Hematopoietic multipotent progenitor cell treated with erythropoietin and hydrocortisone succinate and interleukin-3 and kit ligand, for 8 days (in vitro differentiated cells): ENCODE data around the gene ASZ1.
A peak's percentile ranks its signal among the peaks of the same experiment; 100 is the strongest.
"Not testable (repeated sequence)": the region's sequence is repeated elsewhere in the genome, so short reads cannot be mapped to it uniquely, and the experiment has no call there.

ENCODE experiments used
- DNase-seq: peaks from one replicate; pipeline ENCODE4 v3.0.0-alpha.2; 2015

The ASZ1 gene, protein sequence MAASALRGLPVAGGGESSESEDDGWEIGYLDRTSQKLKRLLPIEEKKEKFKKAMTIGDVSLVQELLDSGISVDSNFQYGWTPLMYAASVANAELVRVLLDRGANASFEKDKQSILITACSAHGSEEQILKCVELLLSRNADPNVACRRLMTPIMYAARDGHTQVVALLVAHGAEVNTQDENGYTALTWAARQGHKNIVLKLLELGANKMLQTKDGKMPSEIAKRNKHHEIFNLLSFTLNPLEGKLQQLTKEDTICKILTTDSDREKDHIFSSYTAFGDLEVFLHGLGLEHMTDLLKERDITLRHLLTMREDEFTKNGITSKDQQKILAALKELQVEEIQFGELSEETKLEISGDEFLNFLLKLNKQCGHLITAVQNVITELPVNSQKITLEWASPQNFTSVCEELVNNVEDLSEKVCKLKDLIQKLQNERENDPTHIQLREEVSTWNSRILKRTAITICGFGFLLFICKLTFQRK

GRCh38 chr7:117427258-117427701 lies at the start of gene ASZ1:
TSS of gene ASZ1 (minus strand) at chr7:117427493. CDS start at chr7:117427460, 33 bp downstream.
- no peak for DNase-seq

- no peak for DNase-seq
Observed at GRCh38 chr7:117476557-117477215, 49.4 kb upstream of the ASZ1 start.

- DNase-seq: no peak
Observed at GRCh38 chr7:117472335-117472734, 45.0 kb upstream of the ASZ1 start.

DNA sequence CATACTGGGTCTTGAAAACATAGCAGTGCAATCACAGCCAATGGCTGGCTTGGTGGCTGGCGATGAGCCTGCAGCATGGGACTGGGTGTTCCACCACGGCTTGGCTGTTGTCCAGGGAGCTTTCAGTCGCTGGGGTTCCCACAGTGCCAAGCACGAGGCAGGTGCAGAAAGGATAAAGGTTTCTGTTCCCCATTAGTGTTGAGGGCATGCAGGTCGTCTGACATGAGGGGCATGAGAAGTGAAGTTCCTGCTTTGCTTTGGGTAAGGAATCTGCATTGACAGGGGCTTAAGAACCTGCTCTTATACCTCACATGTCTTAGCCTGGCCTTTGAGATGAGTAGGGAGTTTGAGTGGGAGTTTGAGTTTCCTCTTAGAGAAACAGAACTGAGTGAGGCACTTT lies 43.5 kb upstream of the ASZ1 start:
- DNase-seq: no peak

DNA sequence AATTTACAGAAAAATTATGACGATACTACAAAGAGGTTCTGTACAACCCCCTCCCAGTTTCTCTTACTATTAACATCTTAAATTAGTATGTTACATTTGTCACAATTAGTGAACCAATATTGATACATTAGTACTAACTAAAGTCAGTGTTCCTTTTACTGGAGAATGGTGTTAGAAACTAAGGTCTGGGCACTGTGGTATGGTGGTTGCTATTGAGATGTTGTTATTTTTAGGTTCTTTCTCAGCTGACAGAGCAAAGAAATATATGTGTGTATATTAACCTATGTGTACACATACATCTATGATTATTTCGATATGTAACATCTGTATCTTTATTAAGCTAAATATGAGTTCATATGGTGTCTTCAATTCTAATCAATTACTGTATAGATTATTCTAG lies 40.9 kb upstream of the ASZ1 start:
- no peak for DNase-seq

GRCh38 chr7:117460815-117461214 lies 33.5 kb upstream of the ASZ1 start:
- not testable (repeated sequence) for DNase-seq

DNA sequence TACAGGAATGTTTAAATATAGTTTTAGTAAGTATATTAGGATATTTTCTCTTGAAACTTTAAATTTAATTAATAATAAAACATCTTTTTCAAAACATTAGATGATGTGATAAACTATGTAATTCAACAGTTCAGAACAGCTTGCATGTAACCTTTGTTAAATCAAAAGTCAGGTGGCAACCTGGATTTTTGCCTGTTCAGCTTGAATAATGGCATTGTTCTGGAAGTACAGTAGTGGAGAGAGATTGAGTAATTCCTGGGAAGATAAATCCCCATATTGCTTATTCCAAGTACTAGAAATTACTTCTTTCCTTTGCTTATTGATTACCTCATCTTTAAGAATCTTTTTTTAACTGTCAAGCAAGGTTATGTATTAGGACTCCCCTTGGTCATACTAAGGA lies 32.4 kb upstream of the ASZ1 start:
- no peak for DNase-seq

DNA sequence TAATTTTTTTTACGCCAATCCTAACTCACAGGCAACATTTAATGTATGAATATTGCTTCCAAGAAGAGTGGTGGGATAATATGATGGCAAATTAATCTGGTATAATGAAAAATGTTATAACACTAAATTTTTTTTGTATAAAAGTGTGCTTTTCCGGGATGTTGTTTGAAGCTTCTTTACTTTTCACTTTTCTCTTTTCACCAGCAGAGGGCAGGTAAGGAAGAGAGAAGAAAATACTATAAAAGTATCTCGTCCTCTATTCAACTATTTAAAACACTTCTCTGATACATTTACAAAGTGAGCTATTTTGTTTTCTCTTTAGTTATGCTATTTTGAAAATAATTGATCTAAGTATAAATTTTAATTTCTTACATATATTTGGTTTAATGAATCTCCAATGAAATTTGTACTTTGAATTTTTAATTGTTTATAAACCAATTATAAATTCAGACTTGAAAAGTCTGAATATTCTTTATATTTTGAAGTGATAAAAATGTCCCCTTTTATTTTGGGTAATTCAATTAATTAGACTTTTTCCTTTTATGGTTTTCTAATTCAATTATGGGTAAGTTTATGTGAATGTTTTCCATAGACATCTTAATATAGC lies 31.8 kb upstream of the ASZ1 start:
- peak; percentile 50 for DNase-seq

DNA sequence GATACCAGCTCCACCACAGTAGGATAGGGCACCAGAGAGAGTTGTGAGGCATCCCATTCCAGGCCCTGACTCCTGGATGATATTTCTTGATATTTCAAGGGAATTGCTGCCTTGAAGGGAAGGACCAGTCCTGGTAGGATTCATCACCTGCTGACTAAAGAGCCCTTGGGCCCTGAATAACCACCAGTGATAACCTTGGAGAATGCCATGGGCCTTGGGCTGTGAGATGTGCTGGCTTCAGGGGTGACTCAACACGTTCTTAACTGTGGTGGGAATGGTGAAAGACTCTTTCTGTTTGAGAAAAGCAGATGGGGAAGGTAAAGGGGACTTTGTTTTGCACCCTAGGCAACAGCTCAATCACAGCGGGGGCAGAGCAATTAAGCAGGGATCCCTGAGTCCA lies 21.4 kb upstream of the ASZ1 start:
- DNase-seq: no peak

DNA sequence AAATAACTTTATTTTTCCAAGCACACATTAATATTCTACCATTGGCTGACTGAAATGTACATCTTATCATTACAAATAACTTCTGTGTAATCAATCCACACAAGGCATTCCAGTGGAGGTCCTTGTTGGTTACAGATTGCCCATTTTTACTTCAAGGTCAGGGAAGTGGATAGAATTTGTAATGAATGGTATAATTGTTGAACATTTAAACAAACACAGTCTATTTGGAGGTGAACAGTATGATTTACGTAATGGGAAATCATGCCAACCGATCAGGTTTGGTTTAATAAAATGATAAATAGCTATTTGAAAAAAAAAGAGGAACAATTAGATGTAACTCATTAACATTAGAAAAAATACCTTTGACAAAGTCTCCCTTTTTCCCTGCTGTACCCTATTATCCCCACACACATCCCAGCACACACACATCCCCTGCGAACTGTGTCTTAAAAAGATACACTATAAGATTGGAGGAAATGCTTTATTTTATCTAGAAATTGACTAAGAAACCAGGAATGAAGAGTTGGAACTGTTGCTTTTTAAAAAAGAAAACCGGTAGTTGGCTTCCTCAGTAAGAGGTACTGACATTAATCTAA lies 19.0 kb upstream of the ASZ1 start:
- no peak for DNase-seq

DNA sequence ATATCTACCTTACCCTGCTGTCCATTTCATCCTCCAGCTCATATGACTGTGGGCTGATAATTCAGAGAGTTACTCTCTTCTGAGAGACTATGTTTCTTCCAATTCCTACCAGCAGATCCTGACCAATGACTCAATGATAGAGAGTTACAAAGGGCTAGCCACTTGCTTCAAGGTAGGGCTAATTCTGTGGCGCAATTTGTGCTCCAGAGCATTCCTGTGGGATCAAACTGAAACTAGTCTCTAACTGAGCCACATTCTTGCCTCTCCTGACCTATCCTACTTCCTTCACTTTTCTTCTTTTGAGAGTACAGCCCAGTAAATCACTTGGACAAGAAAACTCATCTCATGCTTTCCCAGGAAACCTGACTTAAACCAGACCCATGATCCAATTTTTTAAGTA lies 17.9 kb upstream of the ASZ1 start:
- no peak for DNase-seq

- no peak for DNase-seq
Observed at GRCh38 chr7:117444646-117445045, 17.4 kb upstream of the ASZ1 start.

DNA sequence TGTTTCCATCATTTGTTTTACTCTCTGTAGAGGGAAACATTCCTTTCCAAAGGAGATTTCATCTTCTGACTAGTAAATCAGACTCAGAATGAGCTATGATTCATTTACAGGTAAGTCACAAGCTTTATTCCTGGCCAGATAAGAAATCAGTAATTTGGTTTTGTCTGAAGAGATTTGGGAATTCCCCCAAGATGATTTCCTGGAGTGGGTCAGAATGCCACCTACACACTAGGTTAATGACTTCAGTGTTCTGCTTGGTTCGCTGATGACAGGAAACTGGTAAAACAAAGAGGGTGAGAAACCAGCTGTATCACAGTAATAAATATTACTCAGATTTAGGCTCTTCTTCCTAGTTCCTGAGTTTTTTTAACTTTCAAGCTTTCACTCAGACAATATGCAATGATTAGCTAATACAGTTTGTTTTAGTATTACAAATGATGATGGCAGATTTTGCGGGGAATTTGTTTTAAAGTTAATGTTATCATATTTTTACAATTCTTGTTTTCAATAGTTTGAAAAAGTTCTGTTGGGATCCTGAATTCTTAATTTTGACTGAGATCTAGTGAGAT lies 8.3 kb upstream of the ASZ1 start:
- no peak for DNase-seq

- no peak for DNase-seq
Observed at GRCh38 chr7:117424090-117424829, 3.0 kb downstream of the ASZ1 start.

GRCh38 chr7:117414591-117414990 lies 12.7 kb downstream of the ASZ1 start:
- DNase-seq: not testable (repeated sequence)

GRCh38 chr7:117412946-117413559 lies 14.2 kb downstream of the ASZ1 start:
- DNase-seq: no peak

DNA sequence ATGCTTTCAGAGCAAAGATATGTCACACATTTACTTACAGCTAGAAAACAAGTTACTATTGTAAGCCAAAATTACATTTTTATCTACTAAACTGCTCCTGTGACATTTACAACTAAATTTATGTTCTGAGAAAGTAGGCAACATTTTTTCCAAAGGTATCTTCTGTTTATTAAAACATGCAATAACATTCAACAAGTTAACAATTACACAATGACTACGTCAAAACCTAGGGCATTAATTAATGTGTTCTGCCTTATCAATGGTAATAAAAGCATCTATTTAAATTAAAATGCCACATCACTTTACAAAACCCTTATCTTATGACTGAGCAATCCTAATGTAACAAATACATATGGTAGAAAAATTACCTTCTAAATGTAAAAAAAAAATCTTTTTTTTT lies 14.9 kb downstream of the ASZ1 start:
- no peak for DNase-seq

DNA sequence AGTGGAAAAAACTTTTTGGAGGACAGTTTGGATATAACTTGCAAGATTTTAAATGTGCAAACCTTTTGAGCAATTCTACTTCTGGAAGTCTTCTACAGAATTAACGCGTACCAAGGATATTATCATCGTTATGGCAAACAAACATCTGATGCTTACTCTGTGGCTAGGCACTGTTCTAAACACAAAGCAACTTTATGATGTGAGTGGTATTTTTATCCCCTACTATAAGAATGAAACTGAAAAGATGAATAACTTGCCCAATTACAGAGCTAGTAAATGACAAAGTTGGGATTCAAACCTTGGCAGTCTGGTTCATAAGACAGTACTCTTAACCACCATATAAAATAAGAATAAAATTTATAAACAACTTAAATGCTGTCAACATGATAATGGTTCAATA lies 15.8 kb downstream of the ASZ1 start:
- DNase-seq: no peak

DNA sequence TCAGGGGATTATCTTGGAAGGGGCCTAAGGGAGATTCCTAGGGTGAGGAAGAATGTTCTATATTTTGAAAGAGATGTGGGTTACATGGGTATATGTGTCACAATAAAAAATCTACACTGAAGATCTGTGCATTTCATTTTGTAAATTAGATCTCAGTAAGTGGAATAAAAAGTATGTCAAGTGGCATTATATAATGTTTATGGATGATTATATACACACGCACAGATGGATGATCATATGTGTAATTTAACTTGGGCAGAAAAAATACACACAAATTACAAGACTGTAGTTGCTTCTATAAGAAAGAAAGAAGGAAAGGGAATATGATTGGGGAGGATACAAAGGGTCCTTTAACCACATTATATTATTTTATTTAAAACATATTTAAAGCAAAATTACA lies 18.5 kb downstream of the ASZ1 start:
- no peak for DNase-seq

DNA sequence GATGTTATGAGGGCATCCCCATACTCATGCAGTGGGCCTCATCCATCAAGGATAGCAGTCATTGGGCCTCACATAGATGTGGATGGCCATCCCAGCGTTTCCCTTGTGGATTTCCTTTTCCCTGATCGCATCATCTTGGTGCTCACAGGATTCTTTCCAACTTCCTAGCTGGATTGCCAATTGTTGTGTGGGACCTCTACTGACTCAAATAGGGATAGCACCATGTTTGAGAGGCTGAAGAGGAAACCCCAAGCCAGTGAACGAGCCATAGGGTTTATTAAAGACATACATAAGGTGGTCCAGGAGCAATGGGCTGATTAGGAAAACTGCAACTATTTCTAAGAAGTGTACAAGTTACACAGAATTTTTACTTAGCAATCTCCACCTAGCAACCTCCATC lies 21.8 kb downstream of the ASZ1 start:
- DNase-seq: no peak

DNA sequence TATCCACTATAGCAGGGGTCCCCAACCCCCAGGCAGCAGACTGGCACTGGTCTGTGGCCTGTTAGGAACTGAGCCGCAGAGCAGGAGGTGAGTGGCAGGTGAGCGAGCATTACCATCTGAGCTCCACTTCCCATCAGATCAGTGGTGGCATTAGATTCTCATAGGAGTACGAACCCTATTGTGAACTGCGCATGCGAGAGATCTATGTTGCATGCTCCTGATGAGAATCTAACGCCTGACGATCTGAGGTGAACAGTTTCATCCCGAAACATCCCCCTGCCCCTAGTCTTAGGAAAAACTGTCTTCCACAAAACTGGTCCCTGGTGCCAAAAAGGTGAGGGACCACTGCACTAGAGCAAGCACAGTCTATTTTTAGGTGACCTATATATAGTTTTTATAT lies 23.6 kb downstream of the ASZ1 start:
- DNase-seq: no peak

- no peak for DNase-seq
Observed at GRCh38 chr7:117402109-117402508, 25.2 kb downstream of the ASZ1 start.
